Superior temporal gyrus (tissue), 1 donor: Measurements from ENCODE around the gene GP2.
"Not testable (repeated sequence)": the region's sequence is repeated elsewhere in the genome, so short reads cannot be mapped to it uniquely, and the experiment has no call there.

Experiments
- DNase-seq: peaks from one replicate; pipeline ENCODE4 v3.0.0-alpha.2; 2016; ENCODE audit errors: extremely low spot score

Gene GP2

DNA sequence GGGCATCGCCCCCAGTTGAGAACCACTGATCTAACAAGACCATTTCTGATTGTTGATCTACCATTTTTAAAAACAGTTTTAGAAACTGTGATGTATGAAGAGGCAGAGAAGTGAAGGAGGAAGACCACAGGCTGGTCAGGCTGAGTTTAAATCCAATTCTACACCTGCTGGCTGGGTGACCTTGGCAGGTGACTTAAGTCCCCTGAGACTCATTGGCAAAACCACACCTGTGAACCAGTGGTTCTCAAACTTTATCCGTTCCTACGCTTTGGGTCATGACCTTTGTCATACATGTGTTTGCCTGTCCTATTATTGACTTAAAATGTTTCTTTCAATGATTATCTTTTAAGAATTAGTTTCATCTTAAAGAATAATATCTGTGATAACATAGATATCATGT is 2.3 kb downstream of the GP2 start:
- DNase-seq, result no peak

DNA sequence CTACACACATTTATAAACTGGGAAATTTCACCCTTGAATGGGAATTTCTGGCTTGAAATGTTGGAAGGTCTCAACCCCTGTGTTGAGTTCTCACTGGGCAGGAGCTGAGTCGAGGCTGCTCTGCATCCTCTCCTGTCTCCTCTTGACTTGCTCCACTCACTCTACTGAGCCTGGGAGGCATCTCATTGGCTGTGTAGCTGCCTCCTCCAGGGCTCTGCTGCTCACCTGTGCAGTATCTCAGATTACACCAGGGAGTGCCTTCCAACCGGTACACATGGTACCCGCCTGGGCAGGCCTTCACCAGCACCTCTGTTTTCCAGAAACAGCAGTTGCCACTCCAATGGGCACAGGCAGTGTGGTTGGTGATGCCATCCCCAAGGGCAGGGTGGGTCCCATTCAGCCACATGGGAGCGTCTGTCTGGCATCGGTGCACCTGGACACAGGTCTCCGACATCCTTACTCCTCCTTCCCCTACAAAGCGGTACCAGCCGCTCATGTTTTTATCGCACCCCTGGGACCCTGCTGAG is 3.7 kb downstream of the GP2 start:
- DNase-seq, result no peak

DNA sequence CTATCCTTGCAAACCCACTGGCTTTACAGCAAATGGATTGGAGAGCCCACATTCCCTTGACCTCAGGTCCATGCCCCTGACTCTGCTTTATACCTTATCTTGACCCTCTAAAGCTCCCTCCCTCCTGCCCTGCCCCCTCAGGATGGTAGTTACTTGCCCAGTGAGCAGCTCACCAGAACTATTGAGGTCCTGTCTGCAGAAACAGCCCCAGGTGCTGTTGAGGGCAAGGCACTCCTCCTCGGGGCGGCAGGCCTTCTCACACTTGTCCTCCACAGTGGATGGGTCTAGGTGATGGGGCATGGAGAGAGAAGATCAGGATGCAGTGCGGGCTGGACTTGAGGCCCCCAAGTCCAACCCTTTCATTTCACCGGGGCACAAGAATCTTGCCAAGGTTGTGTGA is 4.6 kb downstream of the GP2 start:
- no peak for DNase-seq

DNA sequence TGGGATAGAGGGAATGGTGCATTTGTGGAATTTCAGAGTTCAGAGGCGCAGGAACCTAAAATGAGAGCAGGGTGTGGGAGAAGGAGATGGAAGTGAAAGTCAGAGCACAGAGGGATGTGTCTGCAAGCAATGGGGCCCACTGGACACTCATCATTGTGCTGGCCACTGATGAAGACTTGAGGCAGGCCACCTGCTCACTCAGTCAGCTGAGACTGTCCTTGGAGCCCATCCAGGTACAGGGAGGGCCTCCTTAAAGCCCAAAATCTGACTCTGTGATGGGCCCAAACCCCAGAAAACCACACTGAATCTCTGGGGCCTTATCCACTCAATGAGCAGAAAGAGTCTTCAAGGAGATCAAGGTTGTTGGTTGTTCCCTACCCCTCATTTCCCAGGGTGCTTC is 5.6 kb downstream of the GP2 start:
- no peak for DNase-seq

DNA sequence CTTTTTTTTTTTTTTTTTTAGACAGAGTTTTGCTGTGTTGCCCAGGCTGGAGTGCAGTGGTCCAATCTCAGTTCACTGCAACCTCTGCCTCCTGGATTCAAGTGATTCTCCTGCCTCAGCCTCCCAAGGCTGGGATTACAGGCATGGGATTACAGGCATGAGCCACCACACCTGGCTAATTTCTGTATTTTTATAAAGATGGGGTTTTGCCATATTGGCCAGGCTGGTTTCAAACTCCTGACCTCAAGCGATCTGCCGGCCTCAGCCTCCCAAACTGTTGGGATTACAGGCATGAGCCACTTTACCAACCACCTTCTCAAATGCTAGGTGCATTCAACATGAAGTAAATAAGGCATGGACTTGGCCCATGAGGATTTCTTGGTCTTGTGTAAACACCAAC is 6.3 kb downstream of the GP2 start:
- DNase-seq, result not testable (repeated sequence)

DNA sequence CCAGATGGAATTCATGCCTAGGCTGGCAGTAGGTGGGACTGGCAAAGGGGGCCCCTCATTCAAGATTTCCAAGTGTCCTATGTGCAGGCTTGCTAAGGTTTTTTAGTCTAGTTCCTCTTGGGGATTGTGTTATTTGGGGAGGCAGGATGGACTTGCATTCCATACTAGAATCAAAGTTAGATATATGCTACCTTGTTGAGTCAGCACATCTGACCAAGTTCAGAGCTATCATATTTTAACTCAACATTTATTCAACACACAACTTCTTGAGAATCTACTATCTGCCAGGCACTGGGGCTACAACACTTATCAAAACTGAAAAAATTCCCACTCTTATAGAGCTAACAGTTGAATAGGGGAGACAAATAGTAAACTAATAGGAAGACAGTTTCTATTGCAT is 6.7 kb downstream of the GP2 start:
- no peak for DNase-seq

DNA sequence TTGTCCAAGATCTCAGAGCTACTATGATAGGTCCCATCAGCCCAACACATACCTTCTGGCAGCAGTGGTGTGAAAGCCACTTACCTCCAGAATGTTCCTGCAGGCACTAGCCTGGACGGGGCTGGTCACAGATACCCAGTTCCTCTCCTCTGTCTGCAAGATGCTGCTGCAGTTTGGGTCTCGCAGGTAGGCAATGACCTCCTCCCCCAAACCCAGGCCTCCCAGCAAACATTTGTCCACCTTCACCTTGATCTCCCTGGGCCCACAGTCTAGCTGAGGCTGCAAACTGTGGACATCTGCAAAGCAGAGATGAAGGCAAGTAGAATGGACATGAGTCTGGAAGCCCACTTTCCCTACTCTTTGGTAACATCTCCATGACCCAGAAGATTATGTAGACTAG is 7.1 kb downstream of the GP2 start:
- DNase-seq, result no peak

DNA sequence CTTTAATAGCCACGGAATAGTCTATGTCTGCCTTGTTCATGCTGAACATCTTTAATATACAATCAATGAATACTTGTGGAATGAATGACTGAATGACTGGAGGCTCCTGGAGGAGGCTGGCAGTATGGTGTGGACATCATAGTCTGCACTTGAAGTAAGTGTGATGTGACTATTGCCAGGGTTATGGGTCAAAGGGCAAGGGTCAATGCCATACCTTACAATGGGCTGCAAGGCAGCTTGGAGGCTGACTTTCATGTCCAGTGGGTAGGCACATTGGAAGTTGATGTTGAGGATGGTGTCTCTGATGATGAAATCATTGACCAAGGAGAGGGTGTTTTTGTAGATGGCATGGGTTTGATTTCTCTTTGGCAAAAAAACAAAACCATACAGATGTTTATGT is 7.9 kb downstream of the GP2 start:
- DNase-seq, result no peak

DNA sequence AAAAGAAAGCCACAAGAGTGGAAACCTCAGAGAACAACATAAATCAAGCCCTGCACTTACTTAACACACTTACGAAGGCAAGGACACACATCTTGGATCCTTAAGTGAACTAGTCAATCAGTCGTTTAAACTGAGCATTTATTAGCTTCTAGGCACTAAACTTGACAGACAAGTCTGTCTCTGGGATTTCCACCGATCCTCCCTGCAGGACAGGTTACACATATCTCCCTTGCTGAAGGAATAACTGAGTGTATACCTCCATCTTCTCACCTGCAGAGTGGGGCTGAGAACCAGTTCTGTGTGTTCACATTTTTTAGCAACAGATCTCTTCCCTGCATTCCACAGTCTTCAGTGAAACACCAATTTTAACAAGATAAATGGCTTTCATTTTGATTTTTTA is 8.9 kb downstream of the GP2 start:
- no peak for DNase-seq

DNA sequence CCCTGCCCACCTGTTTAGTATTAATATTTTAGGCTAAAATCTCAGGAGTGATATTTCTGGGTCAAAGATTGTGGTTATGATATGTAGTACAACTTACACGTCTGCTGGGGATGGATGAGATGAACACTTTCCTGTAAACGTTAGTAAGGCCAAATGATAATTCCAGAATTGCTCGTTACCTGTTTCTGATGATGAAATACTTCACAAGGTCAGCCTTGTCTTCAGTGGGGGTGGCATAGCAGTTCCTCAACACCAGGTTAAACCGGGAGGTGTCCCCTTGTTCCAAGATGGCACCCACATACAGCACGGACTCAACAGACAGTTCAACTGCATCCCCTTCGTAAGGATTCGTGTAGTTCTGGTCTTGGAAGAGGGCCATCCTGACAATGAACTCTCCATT is 9.3 kb downstream of the GP2 start:
- DNase-seq, result no peak

DNA sequence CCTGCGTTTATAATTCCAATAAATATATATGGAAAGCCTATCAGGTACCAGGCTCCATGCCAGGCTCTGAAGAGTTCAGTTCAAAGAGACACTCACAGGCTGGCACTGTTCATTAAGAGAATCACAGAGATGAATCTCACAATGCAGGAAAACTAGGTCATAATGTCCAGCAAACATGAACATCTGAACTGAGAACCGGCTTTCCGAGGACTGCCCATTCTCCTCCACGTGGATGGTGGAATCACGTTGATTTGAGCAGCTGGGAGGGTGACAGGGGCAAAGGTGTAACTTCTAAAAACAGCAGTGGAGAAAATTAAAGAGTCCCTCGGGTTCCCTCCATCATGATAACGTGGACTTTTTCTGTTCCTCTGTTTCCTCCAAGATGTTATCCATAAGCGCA is 10.2 kb downstream of the GP2 start:
- DNase-seq, result no peak

DNA sequence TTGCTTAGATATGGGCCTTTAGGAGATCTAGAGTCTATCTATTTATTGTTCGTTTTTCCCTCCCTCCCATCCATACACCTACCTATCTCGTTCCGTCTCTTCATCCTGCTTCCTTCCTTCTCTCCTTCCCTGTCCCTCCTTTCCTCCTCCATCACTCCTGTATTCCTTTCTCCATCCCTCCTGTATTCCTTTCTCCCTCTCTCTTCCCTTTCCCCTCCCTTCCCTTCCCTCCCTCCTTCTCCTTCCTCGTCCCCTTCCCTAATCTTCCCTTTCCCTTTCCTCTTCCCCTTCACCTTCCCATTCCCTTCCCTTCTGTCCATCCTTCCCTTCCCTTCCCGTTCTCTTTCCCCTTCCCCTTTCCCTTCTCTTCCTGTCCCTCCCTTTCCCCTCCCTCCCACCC is 10.6 kb downstream of the GP2 start:
- no peak for DNase-seq

DNA sequence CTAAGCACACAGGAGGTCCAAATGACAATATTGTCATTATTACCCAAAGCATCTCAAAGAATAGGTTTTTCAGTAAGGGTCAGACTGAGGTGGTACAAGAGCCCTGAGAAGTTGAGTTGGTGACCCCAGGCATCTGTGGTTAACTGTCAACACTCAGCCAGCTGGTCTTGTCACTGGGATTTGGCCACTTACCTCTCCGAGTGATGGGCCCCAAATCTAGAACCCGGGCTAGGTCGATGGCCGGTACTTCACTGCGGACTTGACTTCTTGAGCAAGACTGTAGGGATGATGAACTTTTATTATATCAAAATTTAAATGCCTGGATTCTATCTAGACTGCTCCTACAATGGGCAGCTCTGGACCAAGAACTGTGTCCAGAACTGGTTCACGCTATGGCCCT is 11.5 kb downstream of the GP2 start:
- DNase-seq, result no peak

DNA sequence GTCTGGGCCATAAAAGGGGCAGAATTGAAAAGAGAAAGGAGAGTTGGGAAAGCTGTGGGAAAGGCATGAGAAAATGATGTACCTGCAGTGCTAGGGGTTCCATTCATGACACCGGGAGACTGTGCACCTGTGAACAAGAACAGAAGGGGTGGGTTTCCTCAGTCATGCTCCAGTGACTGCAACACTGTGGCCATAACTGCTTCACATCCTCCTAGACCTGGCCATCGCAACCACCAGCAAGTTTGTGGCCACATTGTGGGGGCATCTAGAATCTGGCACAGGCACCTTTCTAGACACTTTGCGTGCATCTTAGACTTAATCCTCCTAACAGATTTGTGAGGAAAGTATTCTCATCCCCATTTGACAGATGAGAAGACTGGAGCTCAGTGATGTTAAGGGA is 12.7 kb downstream of the GP2 start:
- no peak for DNase-seq

DNA sequence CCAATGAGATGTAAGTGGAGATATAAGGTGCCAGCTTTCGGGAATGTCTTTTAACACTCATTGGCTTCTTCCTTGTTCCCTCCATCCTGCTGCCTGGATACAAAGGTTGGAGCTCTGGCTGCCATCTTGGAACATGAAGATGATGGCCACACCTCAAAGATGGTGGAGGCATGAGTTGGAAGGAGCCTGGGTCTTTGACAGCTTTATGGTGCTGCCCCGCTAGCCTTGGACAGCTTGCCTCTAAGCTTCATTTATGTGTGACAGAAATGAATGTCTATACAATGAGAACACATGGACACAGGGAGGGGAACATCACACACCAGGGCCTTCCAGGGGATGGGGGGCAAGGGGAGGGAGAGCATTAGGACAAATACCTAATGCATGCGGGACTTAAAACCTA is 13.6 kb downstream of the GP2 start:
- no peak for DNase-seq

DNA sequence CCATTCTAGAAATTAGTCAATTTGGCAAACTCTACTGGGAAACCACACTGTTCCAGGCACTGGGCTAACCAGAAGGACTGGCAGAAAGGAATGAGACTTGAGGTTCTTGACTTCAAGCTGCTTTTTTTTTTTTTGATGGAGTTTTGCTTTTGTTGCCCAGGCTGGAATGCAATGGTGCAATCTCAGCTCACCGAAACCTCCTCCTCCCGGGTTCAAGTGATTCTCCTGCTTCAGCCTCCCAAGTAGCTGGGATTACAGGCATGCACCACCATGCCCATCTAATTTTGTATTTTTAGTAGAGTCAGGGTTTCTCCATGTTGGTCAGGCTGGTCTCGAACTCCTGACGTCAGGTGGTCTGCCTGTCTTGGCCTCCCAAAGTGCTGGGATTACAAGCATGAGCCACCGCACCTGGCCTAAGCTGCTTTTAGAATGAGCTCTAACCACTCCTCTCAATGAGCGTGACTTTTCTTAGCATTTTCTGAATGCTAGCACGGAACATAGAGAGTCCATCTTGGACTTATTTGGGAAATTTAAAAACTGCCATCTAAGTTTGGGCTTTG is 14.7 kb downstream of the GP2 start:
- not testable (repeated sequence) for DNase-seq

DNA sequence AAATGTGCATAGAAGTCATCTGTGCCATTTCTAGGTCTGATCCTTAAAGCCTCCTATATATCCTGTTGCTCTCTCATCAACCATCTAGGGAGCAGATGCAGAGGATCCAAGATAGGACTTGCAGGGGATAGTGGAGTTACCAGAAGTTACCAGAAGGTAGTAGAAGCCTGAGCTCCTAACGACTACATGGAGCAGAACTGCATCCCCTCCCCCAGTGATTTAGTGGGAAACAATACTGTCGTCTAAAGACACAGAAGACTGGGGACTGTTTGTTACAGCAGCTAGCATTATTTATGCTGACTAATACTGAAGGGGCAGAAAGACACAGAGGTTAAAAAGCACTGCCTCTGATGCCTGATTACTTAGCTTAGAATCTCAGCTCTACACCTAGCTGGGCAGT is 15.8 kb downstream of the GP2 start:
- DNase-seq, result no peak

DNA sequence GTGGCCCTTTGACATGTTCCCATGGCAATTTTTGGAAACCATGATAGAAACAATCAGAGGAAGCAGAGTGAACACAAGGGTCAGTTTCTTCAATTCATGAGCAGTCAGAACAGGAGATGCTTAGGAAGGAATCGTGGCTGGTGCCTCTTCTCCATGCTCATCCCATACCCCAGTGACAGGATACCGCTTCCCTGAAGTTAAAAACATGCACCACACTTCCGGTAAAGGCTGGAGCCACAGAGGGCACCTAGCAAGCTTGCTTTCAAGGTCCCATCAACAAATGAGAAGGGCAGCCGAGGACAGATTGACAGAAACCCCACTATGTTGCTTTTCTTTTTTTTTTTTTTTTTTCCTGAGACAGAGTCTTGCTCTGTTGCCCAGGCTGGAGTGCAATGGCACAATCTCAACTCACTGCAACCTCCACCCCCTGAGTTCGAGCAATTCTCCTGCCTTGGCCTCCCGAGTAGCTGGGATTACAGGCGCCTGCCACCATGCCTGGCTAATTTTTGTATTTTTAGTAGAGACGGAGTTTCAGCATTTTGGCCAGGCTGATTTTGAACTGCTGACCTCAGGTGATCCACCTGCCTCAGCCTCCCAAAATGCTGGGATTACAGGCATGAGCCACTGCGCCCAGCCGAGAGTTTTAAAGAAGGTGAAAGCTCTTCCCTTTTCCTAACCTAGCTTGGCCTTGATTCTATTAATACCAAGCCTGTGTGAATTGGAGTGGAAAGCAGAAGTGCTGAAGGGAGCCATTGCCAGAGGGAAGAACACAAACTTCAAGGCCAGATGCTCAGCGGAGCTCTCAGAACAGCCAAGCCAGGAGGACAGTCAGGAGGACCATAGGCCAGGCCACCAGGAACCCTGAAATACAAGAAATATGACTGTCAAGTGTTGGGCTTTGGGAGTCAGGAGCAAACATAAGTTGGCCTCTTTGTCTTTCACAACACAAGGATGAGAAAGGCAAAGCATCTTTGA is 16.6 kb downstream of the GP2 start:
- no peak for DNase-seq

DNA sequence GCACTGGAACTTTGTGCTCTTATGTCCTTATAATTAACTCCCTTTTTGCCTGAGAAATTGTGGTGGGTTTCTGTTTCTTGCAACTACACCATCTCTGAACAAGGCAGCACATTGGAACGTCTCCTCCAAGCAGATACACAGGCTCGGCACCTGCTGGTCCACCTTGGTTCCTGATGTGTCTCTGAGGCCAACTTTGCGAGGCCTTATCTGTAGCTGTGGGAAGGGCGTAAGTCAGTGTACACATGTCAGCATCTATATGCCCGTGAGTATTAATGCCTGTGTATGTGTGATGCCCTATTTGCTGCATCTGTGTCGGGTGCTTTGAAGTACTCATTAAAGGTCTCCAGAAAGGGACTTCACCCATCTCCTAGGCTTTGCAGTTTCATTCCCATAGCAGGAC is 17.5 kb downstream of the GP2 start:
- no peak for DNase-seq

DNA sequence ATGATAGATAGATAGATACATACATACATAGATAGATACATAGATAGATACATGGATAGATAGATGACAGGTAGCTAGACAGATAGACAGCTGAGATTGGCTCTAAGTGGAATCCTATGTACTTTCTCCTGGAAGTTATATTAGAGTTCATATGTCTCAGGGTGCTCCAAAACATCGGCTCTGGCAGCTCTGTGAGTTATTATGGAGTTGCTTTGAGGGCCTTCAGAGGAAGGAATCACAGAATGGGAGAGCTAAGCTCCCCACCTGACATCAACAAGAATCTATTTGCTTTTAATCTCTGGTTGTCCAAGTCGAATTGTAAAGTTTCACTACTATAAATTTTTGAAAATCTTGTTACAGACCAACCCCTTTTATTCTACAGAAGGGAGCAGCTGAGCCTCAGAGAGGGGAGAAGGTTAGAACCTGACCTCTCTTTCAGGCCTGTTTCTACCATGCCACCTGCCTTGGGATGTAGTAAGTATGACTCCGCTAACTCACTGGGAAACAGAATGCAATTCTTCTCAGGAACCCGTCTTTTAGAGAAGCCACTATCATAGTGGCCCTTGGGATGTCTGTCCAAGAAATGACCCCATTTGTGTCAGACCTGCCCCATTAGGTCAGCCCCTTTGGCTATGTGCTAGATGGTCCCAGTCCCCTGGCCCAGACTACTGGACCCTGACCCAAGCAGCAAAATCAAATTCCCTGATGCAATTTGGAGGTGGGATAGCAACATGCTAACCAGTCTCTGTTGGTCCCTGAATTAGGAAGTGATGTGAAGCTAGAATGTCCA is 18.3 kb downstream of the GP2 start:
- no peak for DNase-seq

DNA sequence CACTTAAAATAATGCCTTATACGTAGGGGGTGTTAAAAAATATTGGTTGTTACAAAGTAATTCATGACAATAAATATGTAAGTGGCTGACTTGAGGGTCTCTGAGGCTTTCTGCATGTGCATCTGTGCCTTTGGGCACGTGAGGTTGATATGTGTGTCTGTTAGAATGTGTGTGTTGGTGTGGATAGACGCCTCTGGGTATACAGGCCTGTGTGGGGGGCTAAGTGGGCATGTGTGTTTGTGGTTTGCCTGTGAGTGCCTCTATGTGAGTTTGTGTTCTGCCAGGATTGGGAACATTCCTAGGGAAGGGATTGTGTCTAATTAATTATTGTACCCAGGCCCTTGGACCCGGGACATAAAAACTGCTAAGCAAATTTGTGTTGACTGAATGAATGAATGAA is 19.0 kb downstream of the GP2 start:
- no peak for DNase-seq

DNA sequence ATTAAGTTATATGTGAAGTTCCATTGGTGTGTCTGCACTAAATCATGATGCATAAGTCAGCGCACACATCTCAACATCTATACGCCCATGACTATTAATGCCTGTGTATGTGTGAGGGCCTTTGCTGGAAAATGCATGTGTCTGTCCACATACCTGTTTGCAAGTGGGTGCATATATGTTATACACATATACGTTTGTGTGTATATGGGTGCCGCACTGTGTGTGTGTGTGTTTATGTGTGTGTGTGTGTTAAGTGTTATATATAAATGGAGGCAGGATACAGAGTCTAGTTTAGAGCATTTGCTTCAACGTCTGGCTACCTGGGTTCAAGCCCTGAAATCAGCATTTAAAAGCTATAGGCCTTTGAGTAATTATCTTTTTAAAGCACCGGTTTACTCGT is 19.5 kb downstream of the GP2 start:
- no peak for DNase-seq
